WERI-Rb-1 (cell line): ENCODE measurements around the gene FBXO45.

Experiments
- DNase-seq: peaks from one replicate; pipeline ENCODE4 v3.0.0-alpha.2; 2020
- H3K27ac ChIP-seq: fragments of 250-450 bp; sonication (Bioruptor Pico); 2 replicates; pipeline ENCODE4 v1.5.1; 2020; ENCODE audit warnings: mild to moderate bottlenecking, moderate library complexity
- H3K27me3 ChIP-seq: fragments of 250-450 bp; sonication (Bioruptor Pico); 2 replicates; pipeline ENCODE4 v1.5.1; 2021; ENCODE audit warnings: mild to moderate bottlenecking, low read depth, moderate library complexity; ENCODE audit not compliant: insufficient read depth, severe bottlenecking
- H3K36me3 ChIP-seq: fragments of 250-450 bp; sonication (Bioruptor Pico); 2 replicates; pipeline ENCODE4 v1.5.1; 2020; ENCODE audit warnings: mild to moderate bottlenecking, moderate library complexity
- H3K4me3 ChIP-seq: 2 replicates; pipeline ENCODE4 v1.5.1; 2011; ENCODE audit warnings: low read depth, mild to moderate bottlenecking, control low read depth, low read length
- H3K9me3 ChIP-seq: fragments of 250-450 bp; sonication (Bioruptor Pico); 2 replicates; pipeline ENCODE4 v1.5.1; 2021; ENCODE audit warnings: mild to moderate bottlenecking, moderate library complexity; ENCODE audit not compliant: severe bottlenecking
- TF ChIP-seq, protein P1 (sequence below): IDR thresholded peaks from 2 replicates; pipeline ENCODE4 v1.5.1; 2011; ENCODE audit warnings: low read depth, mild to moderate bottlenecking, control low read depth, inconsistent platforms, low read length

The FBXO45 gene

DNA sequence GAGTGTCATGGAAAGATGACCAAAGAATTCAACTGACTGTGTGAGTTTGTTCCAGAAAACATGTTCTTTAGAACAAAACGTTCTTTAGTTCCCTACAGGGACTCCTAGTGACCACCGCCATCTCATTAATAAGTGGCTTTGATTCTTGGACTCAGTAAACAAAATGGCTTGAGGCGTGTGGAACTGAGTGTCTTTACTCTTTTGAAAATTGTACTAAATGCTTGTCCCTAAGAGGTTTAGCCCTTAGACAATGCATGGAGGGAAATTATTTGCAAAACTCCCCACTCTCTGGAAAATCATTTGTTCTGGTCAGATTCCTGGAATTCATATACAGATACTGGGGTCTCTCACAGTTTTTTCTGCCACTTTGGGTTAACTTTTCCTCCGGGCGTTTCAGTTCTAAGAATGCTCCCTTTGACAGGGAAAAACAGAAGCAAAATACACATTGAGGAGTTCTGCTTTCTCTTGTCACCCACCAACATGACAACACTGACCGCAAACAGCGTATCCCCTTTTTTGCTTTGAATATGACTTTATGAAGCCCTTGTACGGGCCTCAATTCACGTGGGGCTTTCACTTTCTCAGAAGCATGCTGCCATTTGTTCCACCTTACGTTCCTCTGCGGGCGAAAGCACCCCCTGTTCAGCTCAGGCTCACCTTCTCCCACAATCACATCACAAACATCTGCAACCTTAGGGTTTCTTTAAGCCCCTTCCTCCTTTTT lies 55.8 kb downstream of the FBXO45 start:
- no peak overlapping the region for H3K4me3 ChIP-seq
- no peaks in the 10 kb centered on the region for H3K36me3 ChIP-seq
- TF ChIP-seq, protein P1, sequence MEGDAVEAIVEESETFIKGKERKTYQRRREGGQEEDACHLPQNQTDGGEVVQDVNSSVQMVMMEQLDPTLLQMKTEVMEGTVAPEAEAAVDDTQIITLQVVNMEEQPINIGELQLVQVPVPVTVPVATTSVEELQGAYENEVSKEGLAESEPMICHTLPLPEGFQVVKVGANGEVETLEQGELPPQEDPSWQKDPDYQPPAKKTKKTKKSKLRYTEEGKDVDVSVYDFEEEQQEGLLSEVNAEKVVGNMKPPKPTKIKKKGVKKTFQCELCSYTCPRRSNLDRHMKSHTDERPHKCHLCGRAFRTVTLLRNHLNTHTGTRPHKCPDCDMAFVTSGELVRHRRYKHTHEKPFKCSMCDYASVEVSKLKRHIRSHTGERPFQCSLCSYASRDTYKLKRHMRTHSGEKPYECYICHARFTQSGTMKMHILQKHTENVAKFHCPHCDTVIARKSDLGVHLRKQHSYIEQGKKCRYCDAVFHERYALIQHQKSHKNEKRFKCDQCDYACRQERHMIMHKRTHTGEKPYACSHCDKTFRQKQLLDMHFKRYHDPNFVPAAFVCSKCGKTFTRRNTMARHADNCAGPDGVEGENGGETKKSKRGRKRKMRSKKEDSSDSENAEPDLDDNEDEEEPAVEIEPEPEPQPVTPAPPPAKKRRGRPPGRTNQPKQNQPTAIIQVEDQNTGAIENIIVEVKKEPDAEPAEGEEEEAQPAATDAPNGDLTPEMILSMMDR, result no peak
- no peak for DNase-seq
- H3K27ac ChIP-seq, result no peak overlapping the region
- H3K27me3 ChIP-seq, result no peaks in the 10 kb centered on the region
- no peaks in the 10 kb centered on the region for H3K9me3 ChIP-seq

- H3K36me3 ChIP-seq, result no peaks in the 10 kb centered on the region
- no peak overlapping the region for H3K4me3 ChIP-seq
- no peaks in the 10 kb centered on the region for H3K27me3 ChIP-seq
- TF ChIP-seq, protein P1, result no peak
- no peak overlapping the region for H3K27ac ChIP-seq
- H3K9me3 ChIP-seq, result no peaks in the 10 kb centered on the region
- no peak for DNase-seq
These were observed 56.4 kb downstream of the FBXO45 start for GRCh38 chr3:196624907-196625306.

GRCh38 chr3:196625331-196625730 lies 56.9 kb downstream of the FBXO45 start:
- H3K27me3 ChIP-seq, result no peaks in the 10 kb centered on the region
- H3K4me3 ChIP-seq, result no peak overlapping the region
- no peak for DNase-seq
- H3K9me3 ChIP-seq, result no peaks in the 10 kb centered on the region
- TF ChIP-seq, protein P1, result no peak
- no peak overlapping the region for H3K27ac ChIP-seq
- no peaks in the 10 kb centered on the region for H3K36me3 ChIP-seq

DNA sequence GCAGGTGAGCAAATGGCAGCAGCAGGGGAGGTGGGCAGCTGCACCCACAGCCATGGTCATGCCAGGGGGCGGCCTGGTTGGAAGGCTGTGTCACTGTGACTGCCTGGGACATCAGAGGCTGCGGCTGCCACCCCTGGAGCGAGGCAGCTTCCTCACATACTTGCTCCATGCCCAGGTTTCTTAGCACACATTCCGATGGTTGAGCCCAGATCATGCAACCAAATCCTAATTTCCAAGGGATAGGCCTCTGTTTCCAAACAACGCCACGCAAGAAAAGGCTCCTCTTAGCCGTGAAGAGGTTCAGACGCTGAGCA lies 59.4 kb downstream of the FBXO45 start:
- no peaks in the 10 kb centered on the region for H3K27me3 ChIP-seq
- TF ChIP-seq, protein P1, result no peak
- no peaks in the 10 kb centered on the region for H3K36me3 ChIP-seq
- DNase-seq, result no peak
- H3K9me3 ChIP-seq, result no peaks in the 10 kb centered on the region
- no peak overlapping the region for H3K27ac ChIP-seq
- no peak overlapping the region for H3K4me3 ChIP-seq

- DNase-seq, result no peak
- Histone ChIP-seq H3K9me3 (no peaks in the 10 kb centered on the region), H3K36me3 (no peaks in the 10 kb centered on the region), H3K4me3 (no peak overlapping the region), H3K27me3 (no peaks in the 10 kb centered on the region), H3K27ac (no peak overlapping the region)
- TF ChIP-seq, protein P1, result no peak
These were observed 60.8 kb downstream of the FBXO45 start for GRCh38 chr3:196629228-196629627.

- Histone ChIP-seq H3K9me3 (no peaks in the 10 kb centered on the region), H3K4me3 (peak overlapping the region; percentile 49), H3K27ac (peak overlapping the region; percentile 81), H3K27me3 (no peaks in the 10 kb centered on the region), H3K36me3 (no peaks in the 10 kb centered on the region)
- TF ChIP-seq, protein P1, result no peak
- no peak for DNase-seq
These were observed 63.2 kb downstream of the FBXO45 start for GRCh38 chr3:196631682-196632045.
